Left lung (tissue), 10 donors: ENCODE measurements around the gene LRRC4B. TPM values are rescaled to one million over a fixed set of nuclear protein-coding genes. Genes with fewer than 3 reads are reported as not detected.

Source experiments
- ATAC-seq: fragments of 200-7000 bp; cut with Tn5 transposase; one replicate; pipeline ENCODE4 v1.9.1; 2020; ENCODE audit warnings: moderate library complexity
- DNase-seq, 4 donors: peaks; one replicate each; pipeline ENCODE4 v3.0.0-alpha.2; 2013 to 2020
- H3K27ac ChIP-seq, 2 donors: fragments of 200-600 bp; sonication (generic) in 1 of 2; one replicate each; pipeline versions ENCODE4 v1.5.0 to v1.8.0; 2020 to 2021
- H3K27me3 ChIP-seq, 2 donors: fragments of 200-600 bp; sonication (generic) in 1 of 2; one replicate each; pipeline versions ENCODE4 v1.5.0 to v1.8.0; 2020 to 2021
- H3K36me3 ChIP-seq, 2 donors: fragments of 200-600 bp; sonication (generic) in 1 of 2; one replicate each; pipeline versions ENCODE4 v1.5.0 to v1.8.0; 2020 to 2021
- H3K4me1 ChIP-seq, 2 donors: fragments of 200-600 bp; one replicate each; pipeline ENCODE4 v1.8.0; 2021
- H3K4me3 ChIP-seq, 2 donors: fragments of 200-600 bp; sonication (generic) in 1 of 2; one replicate each; pipeline versions ENCODE4 v1.5.0 to v1.8.0; 2020 to 2021; ENCODE audit warnings: mild to moderate bottlenecking in 1 of 2
- H3K9me3 ChIP-seq, 2 donors: fragments of 200-600 bp; sonication (generic) in 1 of 2; one replicate each; pipeline versions ENCODE4 v1.5.0 to v1.8.0; 2020 to 2021
- intact Hi-C, 2 donors: fragments of 100-400 bp; cut with DNase I; formaldehyde crosslinking; loops; one replicate each; pipeline versions ENCODE4 v1.11.2 to v1.14.2; 2022
- polyA plus RNA-seq, 6 donors: library from polyadenylated mRNA; unstranded; fragments of 120-200 nt; gene quantifications; one replicate each; pipeline ENCODE4 v1.2.1, GENCODE V29; 2013; ENCODE audit not compliant: insufficient read length in 6 of 6
- total RNA-seq, 2 donors: library from RNA; stranded (reverse); fragmentation: NEBNext Ultra II Directional; extraction: Animal tissue kit (Norgen Biotek cat#: 25700); gene quantifications; one replicate each; pipeline ENCODE4 v1.2.1, GENCODE V29; 2021
- TF ChIP-seq, protein P1 (sequence below), 2 donors: fragments of 200-600 bp; sonication (generic) in 1 of 2; IDR thresholded peaks; one replicate each; pipeline versions ENCODE4 v1.5.0 to v1.8.0; 2021; ENCODE audit warnings: antibody characterized with exemption in 2 of 2
- donor health status: DM: no; HTN: yes; CAD: no.
- donor health status: DM: no; HTN: no; CAD: no.

Gene LRRC4B
- total and polyA plus RNA-seq, 8 donors, result 2.8 to 14.3 (median 10.0) TPM

- TF ChIP-seq, protein P1, sequence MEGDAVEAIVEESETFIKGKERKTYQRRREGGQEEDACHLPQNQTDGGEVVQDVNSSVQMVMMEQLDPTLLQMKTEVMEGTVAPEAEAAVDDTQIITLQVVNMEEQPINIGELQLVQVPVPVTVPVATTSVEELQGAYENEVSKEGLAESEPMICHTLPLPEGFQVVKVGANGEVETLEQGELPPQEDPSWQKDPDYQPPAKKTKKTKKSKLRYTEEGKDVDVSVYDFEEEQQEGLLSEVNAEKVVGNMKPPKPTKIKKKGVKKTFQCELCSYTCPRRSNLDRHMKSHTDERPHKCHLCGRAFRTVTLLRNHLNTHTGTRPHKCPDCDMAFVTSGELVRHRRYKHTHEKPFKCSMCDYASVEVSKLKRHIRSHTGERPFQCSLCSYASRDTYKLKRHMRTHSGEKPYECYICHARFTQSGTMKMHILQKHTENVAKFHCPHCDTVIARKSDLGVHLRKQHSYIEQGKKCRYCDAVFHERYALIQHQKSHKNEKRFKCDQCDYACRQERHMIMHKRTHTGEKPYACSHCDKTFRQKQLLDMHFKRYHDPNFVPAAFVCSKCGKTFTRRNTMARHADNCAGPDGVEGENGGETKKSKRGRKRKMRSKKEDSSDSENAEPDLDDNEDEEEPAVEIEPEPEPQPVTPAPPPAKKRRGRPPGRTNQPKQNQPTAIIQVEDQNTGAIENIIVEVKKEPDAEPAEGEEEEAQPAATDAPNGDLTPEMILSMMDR (IDR thresholded peaks at IDR 0.05), result no peak
- intact Hi-C loops, result no loop called here
- peak in 1 of 4 donors; percentile 61 for DNase-seq
- Histone ChIP-seq H3K4me3 (no peak overlapping the region), H3K36me3 (no peaks in the 10 kb centered on the region), H3K27me3 (peaks cover 0 to 50% of the 10 kb centered on the region in 2 donors), H3K27ac (no peak overlapping the region), H3K9me3 (no peaks in the 10 kb centered on the region), H3K4me1 (no peaks in the 10 kb centered on the region)
- no peak for ATAC-seq
Observed at GRCh38 chr19:50546527-50547221, 21.6 kb downstream of the LRRC4B start.

DNA sequence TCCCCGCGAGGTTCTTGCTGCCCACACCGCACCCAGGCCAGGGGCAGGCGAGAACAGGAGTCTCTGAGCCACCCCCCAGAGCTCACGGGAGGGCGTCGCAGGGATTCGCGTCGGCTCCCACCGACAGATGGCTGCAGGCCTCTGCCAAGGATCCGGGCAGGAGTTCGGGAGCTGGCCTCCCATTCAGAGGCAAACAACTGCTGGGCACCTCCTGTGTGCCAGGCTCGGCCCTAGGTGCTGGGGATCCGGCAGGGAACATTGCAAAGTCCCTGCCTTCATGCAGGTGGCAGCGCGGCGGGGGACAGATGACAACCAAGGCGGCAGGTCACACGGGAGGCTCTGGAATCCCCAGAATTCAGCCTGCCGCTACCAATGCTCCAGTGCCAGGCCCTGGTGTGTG, 25.3 kb downstream of the LRRC4B start:
- no peak overlapping the region for H3K4me3 ChIP-seq

DNA sequence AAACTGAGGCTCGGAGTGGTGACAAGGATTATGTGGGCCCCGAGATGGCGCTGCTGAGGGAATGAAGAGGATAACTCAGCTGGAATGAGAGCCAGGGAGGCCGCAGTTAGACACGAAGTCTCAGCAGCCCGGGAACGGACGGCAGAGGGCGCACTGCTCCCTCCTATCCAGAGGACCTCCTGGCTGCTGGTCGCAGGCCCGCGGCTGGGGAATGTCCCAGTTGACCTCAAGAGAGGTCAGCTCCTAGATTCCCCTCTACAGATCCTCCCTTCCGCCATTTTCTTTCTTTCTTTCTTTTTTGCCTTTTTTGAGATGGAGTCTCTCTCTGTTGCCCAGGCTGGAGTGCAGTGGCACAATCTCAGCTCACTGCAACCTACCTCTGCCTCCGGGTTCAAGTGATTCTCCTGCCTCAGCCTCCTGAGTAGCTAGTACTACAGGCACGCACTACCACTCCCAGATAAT, 30.4 kb downstream of the LRRC4B start:
- intact Hi-C loops, result no loop called here
- ATAC-seq (peak; percentile 96), DNase-seq (peak in 3 of 4 donors; percentile 71 to 91 (median 75))
- Histone ChIP-seq H3K4me3 (no peak overlapping the region), H3K36me3 (no peaks in the 10 kb centered on the region), H3K27me3 (peaks cover 0 to 27% of the 10 kb centered on the region in 2 donors), H3K9me3 (peaks cover 0 to 8% of the 10 kb centered on the region in 2 donors), H3K4me1 (no peaks in the 10 kb centered on the region), H3K27ac (no peak overlapping the region)
- TF ChIP-seq, protein P1 (IDR thresholded peaks at IDR 0.05), result peak; percentile 71 to 74

More for the DNA sequence above, 25.3 kb downstream of the LRRC4B start:
- Histone ChIP-seq H3K4me1 (no peaks in the 10 kb centered on the region), H3K27ac (no peak overlapping the region), H3K36me3 (no peaks in the 10 kb centered on the region), H3K9me3 (no peaks in the 10 kb centered on the region), H3K27me3 (peaks cover 0 to 28% of the 10 kb centered on the region in 2 donors)
- TF ChIP-seq, protein P1 (IDR thresholded peaks at IDR 0.05), result no peak
- DNase-seq, result peak in 1 of 4 donors; percentile 65
- intact Hi-C loops, result no loop called here
- no peak for ATAC-seq

DNA sequence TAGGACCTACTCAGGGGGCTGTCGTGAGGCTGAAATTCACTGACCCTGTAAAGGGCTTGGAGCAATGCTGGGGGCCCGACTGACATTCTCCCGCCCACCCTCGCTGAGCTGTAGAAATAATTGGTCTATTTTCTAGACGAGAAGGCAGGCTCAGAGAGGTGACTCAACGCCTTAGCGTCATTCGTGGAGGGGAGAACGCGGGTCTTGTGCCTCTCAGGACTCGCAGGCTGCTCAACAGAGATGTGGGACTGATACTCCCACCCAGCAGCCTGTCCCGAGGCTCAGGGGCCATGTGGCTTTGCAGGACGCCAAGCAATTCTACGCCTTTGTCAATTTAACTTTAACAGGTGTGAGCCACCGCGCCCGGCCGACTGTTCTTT, 30.9 kb downstream of the LRRC4B start:
- H3K27ac ChIP-seq, result no peak overlapping the region
- H3K4me3 ChIP-seq, result no peak overlapping the region
- peaks cover 0 to 27% of the 10 kb centered on the region in 2 donors for H3K27me3 ChIP-seq
- ATAC-seq (no peak), DNase-seq (no peak)
- peaks cover 0 to 13% of the 10 kb centered on the region in 2 donors for H3K9me3 ChIP-seq
- TF ChIP-seq, protein P1 (IDR thresholded peaks at IDR 0.05), result no peak
- no peaks in the 10 kb centered on the region for H3K36me3 ChIP-seq
- intact Hi-C loops, result no loop called here
- no peaks in the 10 kb centered on the region for H3K4me1 ChIP-seq

DNA sequence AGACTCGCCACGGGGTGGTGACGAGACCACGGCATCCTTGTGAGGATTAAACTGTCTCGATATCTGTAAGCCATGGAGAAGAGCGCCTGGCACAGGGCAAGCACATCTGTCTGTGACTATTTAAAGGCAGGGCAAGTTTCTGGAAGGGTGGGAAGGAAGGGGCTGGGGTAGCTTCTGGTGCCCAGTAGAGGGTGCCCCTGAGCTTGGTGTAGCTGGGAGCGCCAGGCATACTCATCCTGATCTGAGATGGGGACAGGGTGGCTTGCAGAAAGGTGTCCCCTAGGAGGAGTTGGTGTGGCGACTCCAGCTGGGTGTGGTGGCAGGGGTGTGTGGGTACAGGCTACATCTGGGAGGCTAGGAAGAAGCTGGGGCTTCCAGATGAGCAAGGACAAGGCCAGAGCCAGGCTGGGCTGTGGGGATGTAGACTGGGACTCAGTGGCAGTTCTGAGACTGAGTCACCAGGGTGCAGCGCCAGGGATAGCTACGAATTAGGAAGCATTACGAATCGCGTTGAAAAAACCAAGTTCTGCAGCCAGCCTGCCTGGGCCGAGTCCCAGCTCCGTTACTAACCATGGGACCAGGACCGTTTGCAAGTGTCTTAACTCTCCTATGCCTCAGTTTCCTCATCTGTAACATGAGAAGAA, 31.5 kb downstream of the LRRC4B start:
- Histone ChIP-seq H3K9me3 (peaks cover 0 to 15% of the 10 kb centered on the region in 2 donors), H3K27me3 (peaks cover 0 to 28% of the 10 kb centered on the region in 2 donors), H3K4me1 (no peaks in the 10 kb centered on the region), H3K4me3 (no peak overlapping the region), H3K36me3 (no peaks in the 10 kb centered on the region), H3K27ac (no peak overlapping the region)
- intact Hi-C loops, result no loop called here
- no peak for ATAC-seq
- TF ChIP-seq, protein P1 (IDR thresholded peaks at IDR 0.05), result no peak
- DNase-seq, result no peak
